HCEC 1CT (cell line): ENCODE data around the gene SMIM27.
"Not testable (repeated sequence)": the region's sequence is repeated elsewhere in the genome, so short reads cannot be mapped to it uniquely, and the experiment has no call there.

ENCODE experiments used
- DNase-seq: peaks from one replicate; pipeline ENCODE4 v3.0.0-alpha.2; 2017

SMIM27 gene, protein sequence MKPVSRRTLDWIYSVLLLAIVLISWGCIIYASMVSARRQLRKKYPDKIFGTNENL

DNA sequence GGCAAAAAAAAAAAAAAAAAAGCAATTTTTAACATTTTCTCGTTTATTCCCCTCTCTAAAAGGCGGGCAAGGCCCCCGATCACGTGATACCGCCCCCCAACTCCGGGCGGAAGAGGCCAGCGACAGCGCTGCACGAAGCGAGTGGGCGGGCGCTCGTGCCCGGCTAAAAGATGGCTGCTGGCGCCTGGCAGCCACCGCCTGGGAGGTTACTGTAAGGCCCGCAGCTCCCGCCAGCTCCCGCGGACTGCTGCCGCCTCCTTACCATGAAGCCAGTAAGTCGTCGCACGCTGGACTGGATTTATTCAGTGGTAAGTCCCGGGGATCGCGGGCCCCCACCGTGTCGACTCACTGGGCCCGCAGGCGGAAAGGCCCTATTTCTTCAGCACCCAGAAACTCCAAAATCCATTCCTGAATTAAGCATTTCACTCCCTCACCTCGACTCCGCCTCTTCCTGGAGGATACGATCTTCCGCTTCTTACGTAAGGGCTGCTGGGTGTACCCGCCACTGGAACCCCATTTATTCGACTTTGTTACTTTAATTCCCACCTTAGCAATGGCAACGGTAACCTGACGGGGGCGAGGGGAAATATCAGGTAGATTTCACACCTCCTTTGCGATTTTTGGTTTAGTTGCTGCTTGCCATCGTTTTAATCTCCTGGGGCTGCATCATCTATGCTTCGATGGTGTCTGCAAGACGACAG, at the start of gene SMIM27, which contains the start of gene TOPORS:
Gene SMIM27, plus strand, starts transcription at position 156 of the 701 bp plus-strand sequence. Its CDS starts 108 bp downstream, at position 264.
Gene TOPORS, minus strand, starts transcription at position 415 of the 701 bp plus-strand sequence. Its CDS starts 150 bp downstream, at position 265.
- DNase-seq: peak; percentile 90

GRCh38 chr9:32502464-32502863, 49.7 kb upstream of the SMIM27 start:
- DNase-seq: peak; percentile 89

DNA sequence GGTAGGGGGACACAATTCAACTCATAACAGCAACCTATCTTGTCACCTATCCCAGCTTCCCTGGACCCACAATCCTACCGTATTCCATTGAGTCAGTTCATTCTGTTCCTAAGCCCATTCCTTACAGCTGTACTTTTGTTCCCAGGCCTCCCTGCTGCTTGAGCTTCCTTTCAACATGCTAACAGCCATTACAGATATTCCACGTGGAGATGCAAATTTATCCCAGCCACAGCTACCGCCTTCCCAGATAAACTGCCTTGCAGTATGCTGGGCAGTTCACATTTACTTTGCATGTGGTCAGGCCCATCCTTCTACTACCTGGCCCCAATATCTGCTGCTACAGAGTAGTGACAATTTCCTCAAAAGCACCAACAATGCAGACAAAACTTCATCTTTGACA, 49.1 kb upstream of the SMIM27 start:
- no peak for DNase-seq

- DNase-seq: no peak
Measured at GRCh38 chr9:32508728-32509127, 43.4 kb upstream of the SMIM27 start.

- DNase-seq: no peak
Measured at GRCh38 chr9:32516241-32516640, 35.9 kb upstream of the SMIM27 start.

DNA sequence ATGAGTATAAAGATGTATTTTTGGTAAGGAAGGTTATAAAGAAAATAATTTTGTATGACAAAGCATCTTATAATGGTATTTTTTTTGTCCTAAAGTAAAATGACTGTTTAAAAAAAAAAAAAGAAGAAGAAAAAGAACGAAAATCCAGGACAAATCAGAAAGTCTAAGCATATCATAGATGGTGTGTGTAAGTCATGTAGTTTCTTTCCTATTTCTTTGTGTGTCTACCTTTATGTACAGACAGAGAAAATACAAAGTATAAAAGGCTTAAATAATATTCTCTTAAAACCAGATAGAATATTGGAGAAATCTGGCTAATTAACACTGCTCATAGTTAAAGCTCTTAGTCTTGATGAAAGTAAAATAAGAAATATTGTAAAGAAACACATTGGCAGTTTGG, 33.9 kb upstream of the SMIM27 start:
- no peak for DNase-seq

- DNase-seq: no peak
Measured at GRCh38 chr9:32523910-32524309, 28.2 kb upstream of the SMIM27 start.

- DNase-seq: not testable (repeated sequence)
Measured at GRCh38 chr9:32524558-32524891, 27.6 kb upstream of the SMIM27 start.

- DNase-seq: peak; percentile 24
Measured at GRCh38 chr9:32524892-32525708, 27.0 kb upstream of the SMIM27 start.

DNA sequence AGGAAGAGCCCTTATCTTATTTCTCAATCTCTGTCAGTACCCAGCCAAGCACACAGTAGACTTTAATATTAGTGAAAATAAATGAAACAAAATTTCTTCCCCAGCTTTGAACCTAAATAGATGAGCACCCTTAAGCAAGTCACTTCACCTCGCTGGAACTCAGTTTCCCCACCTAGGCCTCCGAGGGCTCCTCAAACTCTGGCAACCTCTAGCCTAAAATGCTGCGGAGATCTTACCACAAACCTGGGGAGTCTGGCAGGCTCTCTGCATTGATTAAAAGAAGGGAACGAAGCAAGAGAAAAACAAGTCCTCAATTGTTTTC, 26.5 kb upstream of the SMIM27 start:
- no peak for DNase-seq

DNA sequence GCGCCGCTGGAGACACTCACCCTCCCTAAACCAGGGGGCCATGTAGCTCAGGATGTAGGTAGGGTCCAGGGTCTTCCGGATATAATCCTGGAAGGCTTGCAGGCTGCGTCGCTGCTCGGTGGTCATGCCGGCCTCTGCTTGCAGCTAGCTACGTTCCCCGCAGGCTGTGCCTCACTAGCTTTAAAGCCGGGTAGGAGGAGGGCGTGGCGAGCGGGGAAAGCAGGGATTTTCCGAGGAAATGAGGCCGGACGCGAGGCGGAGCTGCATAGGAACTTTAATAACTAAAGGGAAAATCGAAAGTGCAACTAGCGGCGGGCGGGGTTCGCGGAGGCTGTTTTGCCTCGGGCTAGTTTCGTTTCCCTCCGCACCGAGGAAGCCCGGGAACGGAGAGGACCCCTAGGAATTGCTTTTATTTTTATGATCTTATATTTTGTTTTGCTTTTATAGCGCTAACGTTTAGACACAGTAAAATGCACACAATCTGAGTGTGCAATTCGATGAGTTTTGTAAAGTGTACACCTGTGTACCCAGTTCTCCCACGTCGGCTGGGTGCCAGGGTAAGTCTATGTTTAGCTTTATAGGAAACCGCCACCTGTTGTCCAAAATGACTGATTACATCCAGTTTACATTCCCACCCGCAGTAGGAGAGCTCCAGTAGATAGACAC, 26.0 kb upstream of the SMIM27 start, which contains the start of gene RIGI:
Gene RIGI, minus strand, starts transcription at position 156 of the 666 bp plus-strand sequence. Its CDS starts 30 bp downstream, at position 126.
- peak; percentile 94 for DNase-seq

- DNase-seq: no peak
Measured at GRCh38 chr9:32526707-32527048, 25.4 kb upstream of the SMIM27 start.

- no peak for DNase-seq
Measured at GRCh38 chr9:32533336-32533735, 18.8 kb upstream of the SMIM27 start.

- no peak for DNase-seq
Measured at GRCh38 chr9:32533816-32534215, 18.3 kb upstream of the SMIM27 start.

DNA sequence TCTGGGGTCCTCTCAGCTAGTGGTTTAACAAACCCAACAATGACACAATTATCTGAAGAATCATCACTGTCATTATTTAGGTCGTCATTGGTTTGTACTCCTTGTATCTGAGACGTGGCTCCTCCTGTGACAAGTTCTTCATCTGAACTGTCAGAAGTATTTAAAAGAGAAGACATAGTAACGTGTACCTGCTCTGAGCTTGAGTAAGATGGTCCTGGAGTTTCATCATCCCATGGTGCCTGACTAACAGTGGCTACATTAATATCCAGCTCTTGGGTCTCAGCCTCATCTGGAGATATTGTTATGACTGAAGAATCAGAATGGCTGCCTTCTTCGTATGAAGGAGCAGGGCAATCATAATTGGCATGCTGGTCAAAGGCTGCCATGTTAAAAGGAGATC, 9.1 kb upstream of the SMIM27 start:
- no peak for DNase-seq

GRCh38 chr9:32545884-32546283, 6.2 kb upstream of the SMIM27 start:
- DNase-seq: no peak

GRCh38 chr9:32548213-32548612, 3.9 kb upstream of the SMIM27 start:
- DNase-seq: not testable (repeated sequence)

- peak; percentile 4 for DNase-seq
Measured at GRCh38 chr9:32550150-32550561, 2.0 kb upstream of the SMIM27 start.

DNA sequence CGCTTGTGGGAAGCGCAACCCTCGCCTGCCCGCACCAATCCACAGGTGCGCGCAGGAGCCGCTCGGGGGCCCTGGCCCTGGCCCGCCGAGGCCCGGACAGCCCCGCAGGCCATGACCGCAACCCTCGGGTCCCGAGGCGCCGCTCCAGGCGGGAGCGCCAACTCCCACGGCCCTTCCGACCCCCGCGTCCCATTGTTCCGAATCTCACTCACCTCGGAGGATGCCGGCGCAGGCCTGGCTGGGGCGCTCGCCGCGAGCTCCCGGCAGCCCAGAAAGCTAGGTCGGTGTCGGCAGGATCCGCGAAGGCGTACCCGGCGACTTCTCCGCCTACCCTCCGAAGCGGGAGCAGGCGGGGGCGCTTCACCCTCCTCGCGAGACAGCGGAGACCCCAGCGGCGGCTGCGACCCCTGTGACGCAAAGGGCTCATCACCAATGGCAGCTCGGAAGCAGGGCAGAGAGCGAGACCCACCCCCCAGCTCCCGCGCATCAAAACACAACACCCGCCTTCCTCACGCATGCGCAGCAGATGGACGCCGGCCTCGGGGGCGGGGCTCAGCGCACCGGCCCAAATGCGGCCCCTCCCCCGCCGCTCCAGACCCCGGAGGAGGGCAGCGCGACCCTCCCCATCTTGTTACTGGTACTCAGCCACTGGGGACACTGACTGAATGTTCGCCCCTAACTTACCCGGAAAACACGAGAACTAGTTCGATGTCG, 1.4 kb upstream of the SMIM27 start:
- peak; percentile 84 for DNase-seq

GRCh38 chr9:32551276-32552051, 663 bp upstream of the SMIM27 start:
- DNase-seq: peak; percentile 49

DNA sequence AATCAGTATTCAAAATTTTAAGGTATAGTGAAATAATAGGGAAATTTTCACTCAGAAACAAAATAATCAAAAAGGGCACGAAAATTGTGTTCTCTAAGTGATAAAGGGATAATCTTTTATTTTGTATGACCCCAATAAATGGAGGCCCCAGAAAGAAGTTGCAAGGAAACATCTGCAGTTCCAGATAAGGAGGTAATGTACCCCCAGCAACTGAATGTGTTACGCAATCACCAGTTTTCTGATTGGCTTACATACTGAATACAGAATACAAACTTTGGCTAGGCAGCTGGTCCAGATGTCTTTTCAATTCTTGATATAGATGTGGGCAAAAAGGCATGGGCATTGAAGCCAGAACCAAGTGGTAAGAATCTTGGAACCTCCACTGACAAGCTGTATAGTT, 2.0 kb downstream of the SMIM27 start:
- DNase-seq: no peak

DNA sequence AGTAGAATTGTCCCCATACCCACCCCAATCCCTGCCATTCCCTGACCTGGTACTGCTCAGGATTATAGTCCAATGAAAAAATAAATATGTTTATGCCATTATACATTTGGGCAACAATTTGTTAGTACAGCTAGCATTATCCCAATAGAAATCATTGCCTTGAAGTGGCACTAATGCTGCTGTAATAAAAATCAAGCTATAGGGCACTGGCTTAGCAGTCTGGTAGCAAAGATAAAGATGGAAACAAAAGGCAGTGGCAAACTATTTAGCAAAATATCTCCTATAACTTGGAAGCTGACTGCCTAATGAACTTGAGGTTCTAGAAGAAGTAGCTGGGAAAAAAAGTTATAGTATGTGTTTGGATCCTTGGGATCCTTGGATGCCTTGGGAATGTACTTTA, 2.5 kb downstream of the SMIM27 start:
- no peak for DNase-seq
